Measurements from ENCODE around the gene FAM47E. TPM values are rescaled to one million over a fixed set of nuclear protein-coding genes. Genes with fewer than 3 reads are reported as not detected.

Gene FAM47E
- polyA plus RNA-seq, 1 donor from 2014 or later, result 3.7 TPM

GRCh38 chr4:76234679-76235044 is 16.9 kb upstream of the FAM47E start:
- no peaks in the 10 kb centered on the region for H3K27me3 ChIP-seq (ENCODE audit: insufficient read depth, low read depth, low read length)
- no peak overlapping the region for H3K4me3 ChIP-seq (ENCODE audit: low read length)
- no peak overlapping the region for H3K27ac ChIP-seq (ENCODE audit: low read length)
- H3F3A ChIP-seq (ENCODE audit: insufficient read depth, low read length, poor library complexity, severe bottlenecking), result no peaks in the 10 kb centered on the region
- H3K9ac ChIP-seq (ENCODE audit: low read length), result no peak overlapping the region
- H3K79me2 ChIP-seq (replicated peaks; ENCODE audit: insufficient read depth, low read length), result no peaks in the 10 kb centered on the region
- no peaks in the 10 kb centered on the region for H4K20me1 ChIP-seq (ENCODE audit: insufficient read depth)
- H3K36me3 ChIP-seq (ENCODE audit: insufficient read depth, low read length), result no peaks in the 10 kb centered on the region
- no peaks in the 10 kb centered on the region for H3K9me3 ChIP-seq (ENCODE audit: low read length)
- no peak overlapping the region for H2AFZ ChIP-seq (ENCODE audit: low read depth, low read length)
- H3K4me2 ChIP-seq (ENCODE audit: low read length), result no peak overlapping the region
- no peaks in the 10 kb centered on the region for H3K9me2 ChIP-seq (ENCODE audit: insufficient read depth, low read length)
- TF ChIP-seq SMC3 (conservative IDR thresholded peaks at IDR 0.05; ENCODE audit: poor library complexity), result no peak
- TF ChIP-seq EP300 (conservative IDR thresholded peaks at IDR 0.05; ENCODE audit: poor library complexity, severe bottlenecking), result no peak
- TF ChIP-seq RAD21 (conservative IDR thresholded peaks at IDR 0.05), result no peak

- H3K9me3 ChIP-seq (ENCODE audit: low read length), result no peaks in the 10 kb centered on the region
- no peaks in the 10 kb centered on the region for H3K27me3 ChIP-seq (ENCODE audit: insufficient read depth, low read depth, low read length)
- H3K9me2 ChIP-seq (ENCODE audit: insufficient read depth, low read length), result no peaks in the 10 kb centered on the region
- H3K4me3 ChIP-seq (ENCODE audit: low read length), result no peak overlapping the region
- no peak overlapping the region for H3K9ac ChIP-seq (ENCODE audit: low read length)
- no peak overlapping the region for H2AFZ ChIP-seq (ENCODE audit: low read depth, low read length)
- no peaks in the 10 kb centered on the region for H4K20me1 ChIP-seq (ENCODE audit: insufficient read depth)
- no peaks in the 10 kb centered on the region for H3K79me2 ChIP-seq (replicated peaks; ENCODE audit: insufficient read depth, low read length)
- no peaks in the 10 kb centered on the region for H3F3A ChIP-seq (ENCODE audit: insufficient read depth, low read length, poor library complexity, severe bottlenecking)
- H3K27ac ChIP-seq (ENCODE audit: low read length), result no peak overlapping the region
- no peak overlapping the region for H3K4me2 ChIP-seq (ENCODE audit: low read length)
- no peak for TF ChIP-seq RAD21 (conservative IDR thresholded peaks at IDR 0.05)
- TF ChIP-seq EZH2 (IDR thresholded peaks at IDR 0.05; ENCODE audit: borderline replicate concordance, insufficient read depth, low read length, poor library complexity, severe bottlenecking), result no peak
- no peak for TF ChIP-seq EP300 (conservative IDR thresholded peaks at IDR 0.05; ENCODE audit: poor library complexity, severe bottlenecking)
- TF ChIP-seq MXI1 (conservative IDR thresholded peaks at IDR 0.05; ENCODE audit: poor library complexity, severe bottlenecking), result no peak
- TF ChIP-seq CTCF (IDR thresholded peaks at IDR 0.05; ENCODE audit: poor library complexity, severe bottlenecking), result no peak
- TF ChIP-seq TAF1 (IDR thresholded peaks at IDR 0.05; ENCODE audit: low read depth), result no peak
- TF ChIP-seq SMC3 (conservative IDR thresholded peaks at IDR 0.05; ENCODE audit: poor library complexity), result no peak
- H3K36me3 ChIP-seq (ENCODE audit: insufficient read depth, low read length), result no peaks in the 10 kb centered on the region
Observed at GRCh38 chr4:76235407-76235806, 16.1 kb upstream of the FAM47E start.

GRCh38 chr4:76235915-76236314 is 15.6 kb upstream of the FAM47E start:
- Histone ChIP-seq H3F3A (ENCODE audit: insufficient read depth, low read length, poor library complexity, severe bottlenecking) (no peaks in the 10 kb centered on the region), H3K27ac (ENCODE audit: low read length) (no peak overlapping the region), H3K36me3 (ENCODE audit: insufficient read depth, low read length) (no peaks in the 10 kb centered on the region), H3K9ac (ENCODE audit: low read length) (no peak overlapping the region), H3K27me3 (ENCODE audit: insufficient read depth, low read depth, low read length) (no peaks in the 10 kb centered on the region), H2AFZ (ENCODE audit: low read depth, low read length) (no peak overlapping the region), H3K4me2 (ENCODE audit: low read length) (no peak overlapping the region), H3K9me2 (ENCODE audit: insufficient read depth, low read length) (no peaks in the 10 kb centered on the region), H4K20me1 (ENCODE audit: insufficient read depth) (no peaks in the 10 kb centered on the region), H3K4me3 (ENCODE audit: low read length) (no peak overlapping the region), H3K9me3 (ENCODE audit: low read length) (no peaks in the 10 kb centered on the region), H3K79me2 (replicated peaks; ENCODE audit: insufficient read depth, low read length) (no peaks in the 10 kb centered on the region)
- TF ChIP-seq REST (IDR thresholded peaks at IDR 0.05; ENCODE audit: borderline replicate concordance), result no peak
- TF ChIP-seq EP300 (conservative IDR thresholded peaks at IDR 0.05; ENCODE audit: poor library complexity, severe bottlenecking), result no peak

Data from neural cell (in vitro differentiated cells).